ENCODE measurements around the gene PCDHB1. TPM values are rescaled to one million over a fixed set of nuclear protein-coding genes. Genes with fewer than 3 reads are reported as not detected.

Gene PCDHB1, protein sequence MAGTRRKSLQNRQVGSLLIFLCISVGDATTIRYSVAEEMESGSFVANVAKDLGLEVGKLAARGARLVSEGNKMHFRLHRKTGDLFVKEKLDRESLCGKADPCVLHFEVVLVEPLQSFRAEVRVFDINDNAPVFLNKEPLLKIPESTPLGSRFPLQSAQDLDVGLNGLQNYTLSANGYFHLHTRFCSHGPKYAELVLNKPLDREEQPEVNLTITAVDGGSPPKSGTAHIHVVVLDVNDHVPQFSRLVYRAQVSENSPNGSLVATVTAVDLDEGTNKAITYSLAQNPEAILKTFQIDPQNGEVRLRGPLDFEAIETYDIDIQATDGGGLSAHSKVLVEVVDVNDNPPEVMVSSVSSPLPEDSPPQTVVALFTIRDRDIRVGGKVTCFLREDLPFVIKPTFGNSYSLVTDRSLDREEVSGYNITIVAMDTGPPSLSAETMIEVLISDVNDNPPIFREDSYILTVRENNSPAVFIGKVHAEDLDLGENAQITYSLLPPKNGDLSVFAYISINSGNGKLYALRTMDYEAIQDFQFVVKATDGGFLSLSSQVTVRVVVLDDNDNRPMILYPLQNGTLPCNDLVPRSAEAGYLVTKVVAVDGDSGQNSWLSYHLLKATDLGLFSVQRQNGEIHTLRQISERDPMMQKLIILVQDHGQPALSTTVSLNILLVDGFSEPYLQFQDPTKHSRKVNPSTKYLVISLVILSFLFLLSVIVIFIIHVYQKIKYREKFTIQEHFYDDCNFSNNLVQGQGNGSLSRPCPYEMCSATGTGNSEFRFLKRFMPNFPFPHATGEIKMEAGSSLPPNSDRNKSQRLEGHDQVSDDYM
- total RNA-seq: 0.31 TPM

- no peak for DNase-seq
Measured at GRCh38 chr5:141050622-141051520, at the start of gene PCDHB1. Gene PCDHB1 (plus strand): TSS chr5:141051374. CDS start chr5:141051471, 97 bp downstream.

DNA sequence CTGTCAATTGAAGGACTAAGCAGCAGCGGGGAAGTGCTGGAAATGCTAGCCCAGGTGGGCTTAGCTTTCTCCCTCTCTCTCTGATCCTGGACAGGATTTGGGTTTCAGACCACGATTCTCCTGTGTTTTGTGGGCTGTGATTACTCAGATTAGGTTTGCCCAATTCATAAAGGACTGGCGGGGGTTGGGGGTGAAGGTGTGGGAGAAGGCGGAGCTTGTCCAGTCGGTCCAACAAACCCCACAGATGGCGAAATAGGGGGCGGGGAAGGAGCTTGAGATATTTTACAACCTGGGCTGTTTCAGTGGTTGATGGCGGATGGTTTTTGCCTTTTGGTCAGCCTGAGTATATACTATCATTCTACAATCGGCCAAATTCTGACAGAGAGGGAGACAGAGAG lies 49.7 kb upstream of the PCDHB1 start:
- no peak for DNase-seq

DNA sequence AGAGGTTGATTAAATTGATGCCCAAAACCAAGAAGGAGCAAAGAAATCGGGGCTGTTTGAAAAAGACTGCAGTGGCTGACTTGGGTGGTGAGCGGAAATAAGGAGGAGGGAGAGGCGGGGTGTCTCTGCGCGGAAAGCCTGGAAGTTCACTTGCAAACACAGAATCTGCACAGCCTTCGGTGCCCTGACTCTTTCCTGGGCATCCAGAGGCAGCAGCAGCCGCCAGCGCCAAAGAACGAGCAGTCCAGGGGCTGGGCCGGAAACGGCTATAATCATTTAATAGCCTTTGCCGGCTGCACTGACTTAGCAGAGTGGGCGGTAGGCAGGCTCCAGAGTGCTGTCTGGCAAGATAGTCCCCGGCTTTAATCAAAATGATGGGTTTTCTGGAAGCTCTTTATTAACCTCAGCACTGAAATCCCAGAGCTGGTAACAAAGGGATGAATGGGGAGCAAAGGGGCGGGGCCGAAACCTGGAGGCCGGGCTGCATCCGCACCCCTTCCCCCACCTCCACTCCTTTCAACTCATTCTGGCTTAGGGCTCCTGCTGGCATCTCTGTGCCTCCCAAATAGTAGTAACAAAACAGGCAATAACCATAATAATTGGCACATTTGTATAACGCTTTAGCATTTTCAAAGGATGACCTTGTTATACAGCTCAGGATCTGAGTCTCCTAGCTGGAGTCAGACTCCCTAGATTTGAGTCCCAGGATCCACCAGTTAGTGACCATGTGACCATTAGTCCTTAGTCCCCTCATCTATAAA lies 49.1 kb upstream of the PCDHB1 start:
- no peak for DNase-seq

- DNase-seq: no peak
Measured at GRCh38 chr5:141002605-141002965, 48.6 kb upstream of the PCDHB1 start.

GRCh38 chr5:141003031-141003430 lies 48.1 kb upstream of the PCDHB1 start:
- no peak for DNase-seq

GRCh38 chr5:141003791-141004611 lies 47.2 kb upstream of the PCDHB1 start:
- DNase-seq: no peak

DNA sequence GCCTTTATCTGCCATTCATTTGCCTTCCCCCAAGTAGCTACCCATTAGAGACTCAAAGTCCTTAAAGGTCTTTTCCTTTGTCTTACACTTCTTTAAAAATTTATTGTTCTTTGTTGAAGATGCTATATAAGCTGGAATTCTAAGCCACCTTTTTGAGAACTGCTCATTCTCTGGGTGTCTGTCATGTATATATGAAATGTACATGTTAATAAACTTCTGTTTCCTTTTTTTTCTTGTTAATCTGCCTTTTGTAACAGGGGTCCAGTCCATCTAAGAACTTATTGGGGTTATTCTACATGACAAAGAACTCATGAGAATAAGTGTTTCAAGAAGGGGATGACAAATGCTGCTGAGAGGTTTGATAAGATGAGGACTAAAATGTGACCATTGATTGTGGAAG lies 43.4 kb upstream of the PCDHB1 start:
- DNase-seq: no peak

- no peak for DNase-seq
Measured at GRCh38 chr5:141010047-141010793, 41.0 kb upstream of the PCDHB1 start.

- no peak for DNase-seq
Measured at GRCh38 chr5:141017943-141018342, 33.2 kb upstream of the PCDHB1 start.

GRCh38 chr5:141022384-141022783 lies 28.8 kb upstream of the PCDHB1 start:
- no peak for DNase-seq

DNA sequence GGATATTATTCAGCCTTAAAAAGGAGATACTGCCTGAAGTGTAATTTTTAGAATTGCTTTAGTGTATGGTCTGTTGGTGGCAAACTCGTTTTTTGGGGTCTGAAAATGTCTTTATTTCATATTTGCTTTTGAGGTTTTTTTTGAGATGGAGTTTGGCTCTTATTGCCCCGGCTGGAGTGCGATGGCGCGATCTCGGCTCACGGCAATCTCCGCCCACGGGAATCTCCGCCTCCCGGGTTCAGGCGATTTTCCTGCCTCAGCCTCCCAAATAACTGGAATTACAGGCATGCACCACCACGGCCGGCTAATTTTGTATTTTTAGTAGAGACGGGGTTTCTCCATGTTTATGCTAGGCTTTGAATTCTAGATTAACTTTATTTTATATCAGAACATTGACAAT lies 20.2 kb upstream of the PCDHB1 start:
- DNase-seq: no peak

DNA sequence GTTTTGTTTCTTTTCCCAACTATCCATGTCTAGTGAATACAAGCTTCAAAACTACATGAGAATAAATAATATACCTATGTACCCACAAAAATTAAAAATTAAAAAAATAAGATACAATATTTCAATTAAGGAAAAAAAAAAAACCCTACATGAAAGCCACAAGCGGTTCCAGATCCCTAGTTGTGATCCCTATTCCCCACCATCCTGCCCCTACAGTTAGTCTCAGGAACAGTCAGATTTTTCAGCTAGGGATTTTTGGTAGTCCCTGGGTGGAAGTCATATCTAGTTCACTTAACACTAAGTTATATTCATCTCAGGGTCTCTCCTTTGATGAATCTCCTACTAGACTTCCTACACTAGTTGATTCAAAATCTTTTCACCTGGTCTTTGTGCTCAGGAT lies 18.5 kb upstream of the PCDHB1 start:
- no peak for DNase-seq

- DNase-seq: no peak
Measured at GRCh38 chr5:141039061-141039460, 12.1 kb upstream of the PCDHB1 start.

DNA sequence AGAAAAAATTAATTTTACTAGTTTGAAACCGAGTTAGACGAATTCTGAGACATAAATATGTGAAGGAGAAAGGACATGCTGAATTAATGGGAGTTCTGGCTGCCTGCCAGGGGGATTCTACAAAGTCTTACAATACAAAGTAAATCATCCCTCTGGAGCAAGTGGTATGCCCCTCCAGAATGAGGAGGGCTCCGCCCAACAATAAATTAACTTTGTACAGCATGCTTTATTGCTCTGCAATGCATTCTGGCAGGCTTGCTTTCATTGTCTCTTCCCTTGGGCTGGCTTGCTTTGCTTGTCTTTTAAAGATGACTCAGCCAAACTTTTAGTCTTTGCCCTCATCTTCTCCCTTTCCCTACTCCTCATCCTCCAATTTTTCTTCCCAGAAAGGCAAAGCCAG lies 11.7 kb upstream of the PCDHB1 start:
- no peak for DNase-seq

DNA sequence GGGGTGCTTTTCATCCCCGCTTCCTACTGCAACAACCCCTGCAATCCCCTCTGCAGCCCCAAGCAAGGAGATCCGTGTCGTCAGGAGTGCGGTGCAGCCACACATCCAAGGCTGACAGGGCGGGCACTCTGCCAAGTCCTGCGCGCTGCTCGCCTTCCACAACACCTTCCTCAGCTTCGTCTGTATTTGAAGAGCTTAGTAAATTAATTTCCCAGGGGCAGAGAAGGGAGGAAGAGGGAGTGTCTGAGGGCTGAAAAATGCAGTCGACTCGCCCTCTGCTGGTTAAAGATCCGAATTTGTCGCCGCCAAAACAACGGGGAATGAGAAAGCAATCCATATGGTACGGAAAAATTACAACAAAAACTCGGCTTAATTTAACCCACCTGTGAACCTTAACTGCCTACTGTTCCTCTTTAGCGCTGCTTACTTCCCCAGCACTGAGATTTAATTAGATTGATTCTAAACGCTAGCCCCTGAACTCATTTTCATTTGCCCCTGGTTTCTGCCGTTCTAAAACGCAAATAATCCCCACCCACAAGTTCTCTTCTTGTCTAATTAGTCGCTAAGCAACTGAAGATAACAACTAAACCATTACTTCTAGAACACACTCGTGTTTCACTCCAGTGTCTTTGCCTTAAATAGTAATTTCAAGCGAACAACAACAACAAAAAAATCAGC lies 10.9 kb upstream of the PCDHB1 start:
- DNase-seq: peak; percentile 33

- peak; percentile 93 for DNase-seq
Measured at GRCh38 chr5:141040771-141041426, 10.3 kb upstream of the PCDHB1 start.

DNA sequence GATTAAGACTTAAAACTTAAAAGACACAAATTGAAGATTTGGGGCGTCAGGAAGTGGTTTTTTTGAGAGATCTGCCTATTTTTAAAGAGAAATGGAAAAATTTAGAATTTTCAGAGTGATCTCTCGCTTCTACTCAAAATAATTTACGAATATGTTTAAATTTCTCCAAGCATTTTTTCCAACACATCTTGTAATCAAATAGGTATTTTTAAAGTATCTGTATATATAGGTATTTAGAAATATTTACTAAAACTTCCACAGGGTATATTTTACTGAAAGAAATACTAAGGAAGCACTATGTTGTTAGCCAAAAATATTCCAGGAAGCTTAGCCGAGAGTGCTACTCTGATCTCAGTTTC lies 9.8 kb upstream of the PCDHB1 start:
- no peak for DNase-seq

- DNase-seq: no peak
Measured at GRCh38 chr5:141042555-141042954, 8.6 kb upstream of the PCDHB1 start.

DNA sequence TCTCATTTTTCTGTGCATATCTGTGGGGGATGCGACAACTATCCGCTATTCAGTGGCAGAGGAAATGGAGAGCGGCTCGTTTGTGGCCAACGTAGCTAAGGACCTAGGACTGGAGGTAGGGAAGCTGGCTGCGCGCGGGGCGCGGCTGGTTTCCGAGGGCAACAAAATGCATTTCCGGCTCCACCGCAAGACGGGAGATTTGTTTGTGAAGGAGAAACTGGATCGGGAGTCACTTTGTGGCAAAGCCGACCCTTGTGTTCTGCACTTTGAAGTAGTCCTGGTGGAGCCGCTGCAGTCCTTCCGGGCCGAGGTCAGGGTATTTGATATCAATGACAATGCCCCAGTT lies 320 bp downstream of the PCDHB1 start:
- DNase-seq: no peak

Measured in occipital lobe (tissue), 2 donors.